HG03378 (cell line): ENCODE measurements around the gene MCFD2.

Experiments
- ATAC-seq: cut with Tn5 transposase; IDR thresholded peaks from one replicate; pipeline ENCODE4 v1.9.1; 2021; ENCODE audit warnings: mild to moderate bottlenecking, moderate library complexity; ENCODE audit not compliant: unreplicated experiment

MCFD2 gene

DNA sequence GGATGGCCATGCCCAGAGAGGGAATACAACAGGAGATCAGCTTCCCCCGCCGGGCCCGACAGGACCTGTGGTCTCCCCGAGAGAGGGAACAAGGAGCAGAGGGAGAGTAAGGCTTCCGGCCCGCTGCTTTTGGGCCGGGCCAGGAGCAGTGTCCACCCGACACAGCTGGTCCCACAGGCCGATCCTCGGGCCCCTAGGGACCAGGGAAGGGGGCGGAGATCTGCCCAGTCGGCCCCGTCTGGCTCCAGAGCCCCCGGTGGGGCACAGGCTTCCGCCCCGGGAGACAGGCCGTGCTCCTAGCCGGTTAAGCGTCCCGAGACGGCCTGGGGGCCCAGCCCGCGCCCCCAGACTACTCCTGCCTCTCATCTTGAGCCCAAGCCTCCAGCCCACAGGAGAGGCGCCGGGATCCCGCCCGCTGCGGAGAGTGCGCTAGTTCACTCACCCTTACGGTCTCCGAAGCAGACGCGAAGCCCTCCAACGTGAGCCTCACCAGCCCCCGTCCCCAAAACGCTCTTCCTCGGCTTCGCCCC, at the start of gene MCFD2:
MCFD2 (minus strand) TSS at position 526 of the 530 bp plus-strand sequence. CDS start 6,635 bp downstream, outside the sequence.
- peak; percentile 5 for ATAC-seq

DNA sequence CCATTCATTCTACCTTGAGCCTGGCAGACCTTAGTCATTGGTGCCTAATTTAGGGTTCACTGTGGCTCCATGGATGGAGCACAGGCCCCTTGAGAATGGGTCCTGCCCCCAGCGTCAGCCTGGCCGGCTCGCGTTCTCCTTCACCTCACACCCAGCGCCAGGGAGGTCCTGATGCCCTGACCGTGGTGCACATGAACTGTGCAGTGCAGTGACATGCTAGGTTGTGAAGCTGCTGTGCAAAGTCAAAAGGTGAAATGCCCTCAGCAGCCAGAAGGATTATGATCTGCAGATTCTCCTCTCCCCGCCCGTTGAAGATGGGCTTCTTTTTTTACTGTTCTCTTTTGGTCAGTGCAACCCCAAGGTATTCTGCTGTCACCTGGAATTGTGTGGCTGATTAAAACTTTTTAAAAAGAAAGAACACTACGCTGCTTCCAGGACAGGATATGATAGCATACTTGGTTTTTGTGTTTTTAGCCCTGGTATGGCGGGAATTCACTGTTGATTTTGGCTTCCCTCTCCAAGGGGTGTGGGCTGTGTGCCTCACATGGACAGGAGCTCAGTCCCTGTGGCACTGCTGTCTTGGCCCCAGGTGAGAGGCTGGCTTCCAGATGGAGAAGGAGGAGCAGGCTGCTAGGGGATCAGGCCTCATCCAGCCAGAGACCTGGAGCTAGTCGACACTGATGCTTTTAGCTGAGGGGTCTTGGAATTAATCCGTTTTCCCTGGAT, 49.4 kb upstream of the MCFD2 start:
- ATAC-seq: no peak

DNA sequence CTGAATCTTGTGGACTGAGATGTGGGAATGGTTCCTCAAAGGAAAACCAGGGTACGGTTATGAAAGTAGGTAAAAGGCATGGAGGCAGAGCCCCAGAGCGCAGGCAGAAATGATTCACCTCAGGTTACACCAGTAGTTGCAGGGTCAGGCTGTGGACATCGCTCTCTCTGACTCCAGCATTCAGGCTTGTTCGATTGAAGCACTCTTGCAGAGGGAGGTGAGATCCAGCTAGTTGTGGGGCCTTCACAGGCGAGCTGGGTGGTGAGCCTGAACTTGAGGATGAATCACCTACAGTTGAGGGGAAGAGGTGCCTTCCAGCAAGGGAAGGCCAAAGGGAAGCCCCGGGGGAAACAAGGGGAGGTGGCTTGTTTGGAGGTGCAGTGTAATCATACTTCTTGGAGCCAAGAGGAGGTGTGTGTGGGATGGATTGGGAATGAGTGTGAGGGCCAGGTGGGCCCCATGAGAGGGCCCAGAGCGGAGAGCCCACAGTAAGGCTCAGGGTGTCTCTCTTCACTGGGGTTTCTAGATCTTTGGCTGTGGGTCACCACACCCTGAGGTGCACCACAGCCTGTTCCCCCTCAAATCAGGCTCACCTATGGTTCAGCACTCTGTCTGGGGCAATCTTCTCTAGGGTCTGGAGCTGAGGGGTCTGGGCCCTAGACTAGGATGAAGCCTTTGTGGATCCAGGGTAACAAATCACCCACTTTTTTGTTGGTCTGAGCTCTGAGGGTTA, 48.5 kb upstream of the MCFD2 start:
- ATAC-seq: no peak

DNA sequence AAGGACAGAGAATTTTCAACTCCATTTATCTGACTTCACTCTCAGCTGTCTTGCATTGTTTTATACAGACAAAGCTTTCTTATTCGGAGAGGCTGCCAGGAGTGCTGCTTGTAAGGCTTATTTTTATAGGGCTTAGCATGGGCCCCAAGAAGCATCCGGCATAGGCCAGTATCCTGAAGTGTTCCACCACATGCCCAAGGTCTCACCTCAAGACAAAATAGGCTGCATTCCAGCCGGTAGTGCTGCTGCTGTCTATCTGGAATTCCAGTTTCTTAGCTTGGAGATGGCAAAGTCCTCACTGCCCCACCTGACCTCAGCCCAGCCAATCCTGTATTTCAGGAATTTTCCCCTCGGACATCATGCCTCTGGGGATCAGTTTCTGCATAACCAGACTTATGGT, 47.6 kb upstream of the MCFD2 start:
- ATAC-seq: no peak

DNA sequence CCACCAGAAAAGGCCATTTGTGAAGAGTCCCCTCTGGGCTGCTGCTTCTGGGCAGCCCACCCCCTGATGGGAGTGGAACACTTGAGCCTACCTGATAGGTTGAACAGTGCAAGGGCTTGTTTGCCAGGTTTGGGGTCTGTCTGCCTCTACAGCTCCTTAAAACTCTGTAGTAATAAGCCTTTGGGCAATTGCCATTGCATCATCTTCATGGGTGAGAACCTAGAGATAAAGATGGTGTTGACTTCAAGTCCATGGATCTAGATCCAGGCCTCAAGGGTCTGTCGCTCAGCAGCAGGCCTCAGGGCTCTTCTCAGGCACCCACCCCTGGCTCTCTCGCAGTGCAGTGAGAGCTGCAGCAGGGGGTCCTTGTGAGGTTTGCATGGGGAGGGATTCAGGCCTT, 47.1 kb upstream of the MCFD2 start:
- ATAC-seq: no peak

DNA sequence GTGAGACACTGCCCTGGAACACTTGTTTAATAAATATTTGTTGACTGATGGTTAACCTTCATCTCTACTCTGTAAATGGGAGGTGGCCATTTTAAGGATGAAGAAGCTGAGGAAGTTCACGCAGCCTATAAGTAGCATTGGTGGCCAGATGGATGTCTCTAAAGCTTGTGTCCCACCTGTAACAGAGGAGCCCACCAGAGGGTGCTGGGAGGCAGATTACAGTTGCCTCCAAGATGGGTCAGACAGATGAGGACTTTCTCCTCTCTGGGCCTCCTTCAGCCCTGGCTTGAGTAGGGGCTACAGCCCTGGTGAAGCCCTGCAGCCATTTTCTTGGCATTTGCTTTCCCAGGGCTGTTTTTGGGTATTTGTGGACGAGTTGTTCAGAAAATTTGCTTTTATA, 45.0 kb upstream of the MCFD2 start:
- no peak for ATAC-seq

DNA sequence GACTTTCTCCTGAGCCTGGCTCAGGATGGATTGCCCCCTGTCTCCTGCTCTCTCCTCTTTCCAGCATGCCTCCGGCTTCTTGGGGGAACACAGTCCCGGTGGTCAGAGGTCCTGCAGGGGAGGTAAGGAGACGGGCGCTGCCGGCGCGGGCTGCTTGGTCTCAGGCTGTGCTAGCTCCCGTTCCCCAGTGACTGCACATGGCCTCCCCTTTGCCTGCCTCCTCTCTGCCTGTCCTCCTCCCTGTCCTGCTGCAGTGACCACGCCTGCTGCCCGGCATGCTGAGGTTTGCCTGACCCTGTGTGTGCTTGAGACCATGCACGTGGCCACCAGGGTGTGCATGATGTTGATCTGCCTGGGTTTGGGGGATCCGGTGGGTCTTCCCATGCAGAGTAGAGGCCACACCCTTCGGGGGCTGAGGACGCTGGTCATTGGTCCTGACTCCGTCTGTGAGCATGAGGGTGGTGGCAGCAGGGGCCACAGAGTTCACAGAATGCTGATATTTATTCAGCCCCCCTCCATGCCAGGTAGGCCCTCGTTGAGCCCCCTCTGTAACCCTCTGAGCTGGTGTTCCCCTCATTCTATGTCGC, 42.9 kb upstream of the MCFD2 start:
- ATAC-seq: no peak

DNA sequence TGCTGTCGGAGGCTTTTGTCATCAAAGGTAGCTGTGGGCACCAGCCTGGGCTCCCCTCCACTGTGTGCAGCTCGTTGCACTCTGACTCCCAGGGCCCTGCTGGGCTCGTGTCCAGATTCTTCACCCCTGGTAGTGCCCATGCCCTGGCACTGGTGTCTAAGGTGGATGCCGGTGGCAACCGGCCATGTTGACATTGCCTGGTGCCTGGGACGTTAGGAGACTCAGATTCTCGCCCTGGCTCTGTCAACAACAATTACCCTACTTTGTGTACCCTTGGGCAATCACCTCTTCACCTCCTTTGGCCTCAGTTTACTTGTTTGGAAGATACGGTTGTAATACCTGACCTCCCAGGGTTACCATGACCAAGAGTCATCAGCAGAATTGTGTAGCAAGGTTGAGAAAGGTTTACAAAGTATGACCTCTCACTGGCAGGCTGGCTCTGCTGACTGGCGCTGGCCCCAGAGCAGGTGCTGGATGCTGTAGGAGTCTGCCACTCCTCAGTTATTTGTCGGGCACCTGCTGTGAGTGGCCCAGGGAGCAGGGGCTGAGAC, 41.5 kb upstream of the MCFD2 start:
- ATAC-seq: no peak

DNA sequence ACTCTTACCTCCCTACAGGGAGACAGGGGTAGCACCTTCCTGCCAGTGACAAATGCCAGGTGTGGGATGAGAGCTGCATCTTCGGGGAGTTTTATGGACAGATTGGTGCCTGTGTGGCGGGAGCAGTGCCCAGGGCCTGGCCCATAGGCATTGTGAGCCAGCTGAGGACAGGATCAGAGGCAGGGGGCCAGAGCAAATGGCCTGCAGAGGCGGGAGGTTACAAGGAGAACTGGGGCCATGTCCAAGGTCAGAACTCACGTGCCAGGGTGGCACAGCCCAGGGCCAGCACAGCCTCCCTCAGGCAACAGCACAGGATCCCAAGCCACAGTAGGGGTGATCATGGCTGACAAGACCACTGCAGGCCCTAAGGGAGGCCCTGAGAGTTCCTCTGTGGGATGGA, 40.2 kb upstream of the MCFD2 start:
- no peak for ATAC-seq

DNA sequence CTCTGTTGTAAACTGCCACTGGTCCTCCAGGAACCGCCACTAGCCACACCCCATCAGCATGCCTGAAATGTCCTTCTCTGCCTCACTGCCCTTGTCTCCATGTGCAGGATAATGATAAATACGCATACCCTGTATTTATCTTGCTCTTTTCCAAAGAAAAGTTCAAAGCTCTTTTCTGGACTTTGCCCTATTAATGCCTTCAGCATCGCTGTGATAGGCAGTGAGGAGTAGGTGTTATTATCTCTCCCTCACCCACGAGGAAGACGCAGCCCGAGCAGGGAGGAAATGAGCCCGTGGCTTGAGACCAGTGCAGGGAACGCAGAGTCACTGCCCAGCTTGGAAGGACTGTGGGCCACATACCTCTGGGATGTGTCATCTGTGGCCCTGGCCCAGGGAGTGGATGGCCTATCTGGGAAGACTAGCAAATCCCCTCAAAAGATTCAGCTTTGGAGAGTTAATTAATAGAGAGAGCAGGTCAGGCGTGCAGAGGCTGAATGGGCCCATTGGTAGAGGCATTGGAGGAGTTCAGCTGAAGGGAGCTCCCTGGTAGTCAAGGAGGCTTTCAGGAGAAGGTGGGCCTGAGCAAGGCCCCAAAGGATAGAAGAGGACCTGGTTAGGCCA, 39.5 kb upstream of the MCFD2 start:
- ATAC-seq: no peak

DNA sequence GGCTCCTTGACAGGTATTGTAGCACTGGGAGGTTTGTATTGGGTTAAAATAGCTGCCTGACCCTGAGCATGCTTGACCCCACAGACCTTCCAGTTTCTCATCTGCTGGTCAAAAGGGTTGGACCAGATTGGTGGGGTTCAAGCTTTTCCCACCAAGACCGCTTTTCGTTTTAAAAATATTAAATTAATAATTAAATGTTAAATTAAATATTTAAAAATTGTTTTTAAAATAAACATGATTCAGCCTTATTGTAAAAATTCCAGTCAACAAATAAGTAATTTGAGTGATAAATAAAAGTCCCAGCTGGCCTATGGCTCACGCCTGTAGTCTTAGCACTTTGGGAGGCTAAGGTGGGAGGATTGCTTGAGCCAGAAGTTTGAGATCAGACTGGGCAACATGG, 36.6 kb upstream of the MCFD2 start:
- ATAC-seq: no peak

DNA sequence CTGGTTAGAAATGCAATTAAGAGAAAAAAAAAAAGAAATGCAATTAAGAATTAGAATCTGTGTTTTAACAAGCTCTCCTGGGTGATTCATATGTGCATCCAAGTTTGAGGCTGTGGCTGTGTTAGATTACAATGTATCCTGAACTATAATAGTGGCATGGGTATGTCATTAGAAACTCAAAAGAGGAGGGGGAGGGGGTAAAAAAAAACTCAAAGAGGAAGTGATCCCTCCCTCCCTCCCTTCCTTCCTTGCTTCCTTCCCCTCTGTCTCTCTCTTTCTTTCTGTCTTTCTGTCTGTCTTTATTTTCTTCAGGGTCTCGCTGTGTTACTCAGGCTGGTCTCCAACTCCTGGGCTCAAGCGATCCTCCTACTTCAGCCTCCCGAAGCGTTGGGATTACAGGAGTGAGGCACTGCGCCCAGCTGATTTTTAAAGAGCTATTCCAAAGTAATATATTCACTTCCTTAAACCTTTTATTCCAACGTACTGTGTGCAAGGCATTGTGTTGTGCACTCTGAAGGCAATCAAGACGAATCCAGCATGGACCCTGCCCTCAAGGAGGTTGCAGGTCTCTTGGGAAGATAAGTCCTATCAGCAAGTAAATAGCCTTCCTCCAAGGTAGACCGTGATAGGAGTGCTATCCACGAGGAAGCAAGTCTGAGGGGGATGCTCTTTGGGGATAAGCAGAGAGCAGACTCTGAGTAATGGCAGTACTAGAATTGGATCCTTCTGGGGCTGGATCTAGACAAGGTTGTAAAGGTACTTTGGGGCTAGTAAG, 35.9 kb upstream of the MCFD2 start:
- ATAC-seq: no peak

DNA sequence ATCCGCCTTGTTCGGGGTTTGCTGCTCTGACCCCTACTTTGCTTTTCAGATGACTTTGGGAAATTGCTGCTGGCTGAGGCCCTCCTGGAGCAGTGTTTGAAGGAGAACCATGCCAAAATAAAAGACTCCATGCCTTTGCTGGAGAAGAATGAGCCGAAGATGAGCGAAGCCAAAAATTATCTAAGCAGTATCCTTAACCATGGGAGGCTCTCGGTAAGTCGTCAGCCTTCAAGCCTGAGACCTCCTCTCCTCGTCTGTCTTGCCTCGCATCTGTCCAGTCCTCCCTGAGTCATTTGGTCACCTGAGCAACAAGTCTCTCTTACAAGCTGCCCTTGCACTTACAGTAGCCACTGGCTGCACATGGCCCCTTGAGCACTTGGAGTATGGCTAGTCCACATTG, 34.7 kb upstream of the MCFD2 start:
- no peak for ATAC-seq

DNA sequence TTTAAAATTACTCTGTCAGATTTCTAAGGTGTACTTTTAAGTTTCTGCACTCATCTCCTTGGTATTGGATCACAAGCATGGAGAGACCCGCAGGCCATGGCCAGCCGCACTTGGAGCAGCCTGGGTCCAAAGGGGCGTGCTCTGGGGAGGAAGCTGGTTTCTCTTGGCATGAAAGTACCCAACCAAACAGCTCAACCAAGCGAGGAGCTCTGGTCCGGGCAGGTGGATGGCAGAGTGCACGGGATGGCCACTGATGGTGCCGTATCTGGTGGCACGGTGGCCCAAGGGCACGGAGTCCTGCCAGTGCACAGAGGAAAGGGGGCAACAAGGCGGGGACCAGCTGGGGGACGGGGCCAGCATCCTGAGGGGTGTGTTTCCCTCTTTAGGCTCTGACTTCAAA, 32.2 kb upstream of the MCFD2 start:
- no peak for ATAC-seq

DNA sequence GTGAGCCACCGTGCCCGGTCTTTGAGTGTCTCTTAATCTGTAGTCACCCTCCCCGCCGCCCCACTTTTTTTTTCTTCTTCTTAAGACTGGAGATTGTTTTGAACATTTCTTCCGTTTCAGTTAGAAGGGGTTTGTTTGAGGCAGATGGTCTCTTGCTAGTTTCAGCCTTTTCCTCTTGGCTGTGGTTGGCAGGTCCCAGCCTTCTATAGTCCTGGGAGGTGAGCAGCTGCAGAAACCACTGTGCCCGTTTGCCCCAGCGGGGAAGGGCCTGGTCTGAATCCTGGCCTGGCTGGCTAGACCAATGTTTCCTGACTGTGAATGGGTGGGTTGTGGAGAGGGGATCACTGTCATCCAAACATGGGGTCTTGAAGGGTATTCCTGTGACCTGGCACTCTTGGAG, 30.1 kb upstream of the MCFD2 start:
- no peak for ATAC-seq

DNA sequence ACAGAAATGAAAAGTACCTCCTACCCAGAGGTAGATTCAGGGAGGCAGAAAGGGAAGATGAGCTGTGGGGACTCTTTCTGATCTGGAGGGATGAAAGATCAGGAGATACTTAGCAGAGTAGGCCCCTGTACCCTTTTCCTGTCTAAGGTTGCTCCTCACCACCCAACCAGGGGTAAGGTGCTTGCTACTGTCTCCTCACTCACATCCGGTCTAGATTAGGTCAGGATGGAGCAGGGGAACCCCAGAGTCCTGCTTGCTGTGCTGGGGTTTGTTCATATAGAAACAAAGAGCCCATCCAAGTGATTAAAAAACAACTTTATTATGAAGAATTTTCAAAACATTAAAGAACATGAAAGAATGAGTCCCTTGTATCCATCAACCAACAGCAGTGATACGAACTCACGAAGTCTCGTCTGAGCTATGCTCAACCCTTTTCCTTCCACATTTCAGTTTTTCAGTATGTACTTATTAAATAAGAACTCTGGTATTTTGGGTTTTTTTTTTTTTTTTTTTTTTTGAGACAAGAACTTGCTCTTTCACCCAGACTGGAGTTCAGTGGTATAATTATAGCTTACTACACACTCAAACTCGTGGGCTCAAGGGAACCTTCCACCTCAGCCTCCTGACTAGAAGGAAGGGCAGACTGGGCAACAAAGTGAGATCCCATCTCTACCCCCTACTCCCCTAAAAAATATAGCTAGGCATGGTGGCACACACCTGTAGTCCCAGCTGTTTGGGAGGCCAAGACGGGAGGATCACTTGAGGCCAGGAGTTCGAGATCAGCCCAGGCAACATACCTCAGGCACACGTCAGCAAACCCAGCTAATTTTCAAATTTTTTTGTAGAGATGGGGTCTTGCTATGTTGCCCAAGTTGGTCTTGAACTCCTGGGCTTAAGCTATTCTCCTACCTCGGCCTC, 28.5 kb upstream of the MCFD2 start:
- peak; percentile 59 for ATAC-seq

DNA sequence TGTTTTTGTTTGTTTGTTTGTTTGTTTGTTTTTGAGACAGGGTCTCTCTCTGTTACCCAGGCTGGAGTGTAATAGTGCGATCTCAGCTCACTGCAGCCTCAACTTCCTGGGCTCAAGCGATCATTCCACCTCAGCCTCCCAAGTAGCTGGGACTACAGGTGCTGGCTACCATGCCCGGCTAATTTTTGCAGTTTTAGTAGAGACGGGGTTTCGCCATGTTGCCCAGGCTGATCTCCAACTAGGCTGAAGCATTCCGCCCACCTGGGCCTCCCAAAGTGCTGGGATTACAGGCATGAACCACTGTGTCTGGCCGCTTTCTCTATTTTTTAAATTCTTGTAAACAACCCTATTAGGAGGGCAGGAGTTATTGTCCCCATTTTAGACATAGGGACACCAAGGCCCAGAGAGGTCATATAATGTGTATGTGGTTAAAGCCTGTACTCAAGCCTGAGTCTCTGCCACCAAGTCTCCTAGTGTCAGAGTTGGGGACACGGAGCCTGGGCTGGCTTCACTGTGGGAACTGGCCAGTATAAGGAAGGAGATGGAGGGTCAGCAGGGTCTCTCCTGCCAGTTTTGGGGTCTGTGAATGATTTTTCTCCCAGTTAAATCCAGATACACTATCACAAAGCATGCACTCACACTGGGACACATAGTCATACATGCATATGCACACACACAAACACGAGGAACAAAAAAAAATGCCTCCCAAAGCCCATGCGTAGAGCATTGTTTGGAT, 27.5 kb upstream of the MCFD2 start:
- ATAC-seq: no peak

DNA sequence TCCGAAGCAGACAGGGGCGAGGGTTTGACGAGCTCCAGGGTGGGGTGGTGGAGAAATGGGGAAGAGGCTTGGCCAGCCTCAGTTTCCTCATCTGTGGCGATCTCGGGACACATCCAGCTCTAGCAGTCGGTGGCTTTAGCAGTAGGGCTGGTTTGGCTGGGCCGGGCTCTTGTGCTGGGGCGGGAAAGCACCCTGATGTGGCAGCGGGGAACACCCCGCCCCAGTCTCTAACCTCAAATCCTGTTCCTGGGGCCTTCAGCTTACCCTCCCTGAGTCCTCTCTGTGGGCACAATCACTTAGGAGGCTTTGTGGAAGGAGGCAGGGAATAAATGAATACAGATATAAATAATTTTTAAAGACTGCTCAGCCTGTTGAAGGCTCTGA, 26.5 kb upstream of the MCFD2 start:
- peak; percentile 48 for ATAC-seq
